GM23248 (cell line): ENCODE data around the gene ACLY.

Experiments
- EZH2 ChIP-seq: fragments of 200-600 bp; sonication (generic); IDR thresholded peaks from 2 replicates; pipeline ENCODE4 v1.6.1; 2018; ENCODE audit warnings: antibody characterized with exemption, mild to moderate bottlenecking; ENCODE audit not compliant: insufficient read depth, poor library complexity, severe bottlenecking
- EZH2phosphoT487 ChIP-seq: fragments of 200-600 bp; sonication (generic); IDR thresholded peaks from 2 replicates; pipeline ENCODE4 v1.6.1; 2018; ENCODE audit warnings: antibody characterized with exemption, moderate library complexity, mild to moderate bottlenecking, low read depth; ENCODE audit not compliant: insufficient read depth

GRCh38 chr17:41835800-41836549, 82.8 kb downstream of the ACLY start, which contains the start of gene NT5C3B:
- TF ChIP-seq EZH2, result no peak
- TF ChIP-seq EZH2phosphoT487, result no peak
